K562 (cell line): ENCODE results near the gene DPF1. TPM values are rescaled to one million over a fixed set of nuclear protein-coding genes. Genes with fewer than 3 reads are reported as not detected.

Experiments used
- ARNT ChIP-seq, 2 experiments: fragments of 450-650 bp; IDR thresholded peaks; 2 replicates each; pipeline ENCODE4 v1.6.1; 2016; ENCODE audit warnings: mild to moderate bottlenecking in 1 of 2
- BRF1 ChIP-seq: IDR thresholded peaks from 3 replicates; pipeline ENCODE4 v1.6.1; 2011; ENCODE audit warnings: borderline replicate concordance, mild to moderate bottlenecking; ENCODE audit not compliant: insufficient read length; ENCODE audit errors: extremely low read depth
- FOSL1 ChIP-seq: fragments of 200-800 bp; sonication (Bioruptor generic); conservative IDR thresholded peaks from 2 replicates; pipeline ENCODE4 v1.6.1; 2016; ENCODE audit warnings: missing genetic modification characterization, missing compliant biosample characterization
- FOXK1 ChIP-seq: sonication (generic); formaldehyde crosslinking; IDR thresholded peaks from 2 replicates; pipeline ENCODE4 v1.8.0; 2022; ENCODE audit warnings: missing genetic modification reagents, mild to moderate bottlenecking, borderline replicate concordance
- NRF1 ChIP-seq, 2 experiments: fragments of 450-650 bp; IDR thresholded peaks in 1 of 2; conservative IDR thresholded peaks in 1 of 2; 2 replicates each; pipeline ENCODE4 v1.6.1; 2014; ENCODE audit warnings: mild to moderate bottlenecking in 2 of 2
- TCF3 ChIP-seq: sonication (generic); formaldehyde crosslinking; IDR thresholded peaks from 2 replicates; pipeline ENCODE4 v1.4.0; 2020; ENCODE audit warnings: mild to moderate bottlenecking, missing genetic modification reagents
- THRA ChIP-seq: fragments of 450-650 bp; IDR thresholded peaks from 2 replicates; pipeline ENCODE4 v1.6.1; 2017; ENCODE audit warnings: mild to moderate bottlenecking, moderate library complexity
- ZNF384 ChIP-seq: IDR thresholded peaks from 2 replicates; pipeline ENCODE4 v1.6.1; 2012; ENCODE audit warnings: low read depth, low read length, improper control_type of control experiment
- ZNF444 ChIP-seq: fragments of 250-450 bp; sonication (Bioruptor Pico); IDR thresholded peaks from 2 replicates; pipeline ENCODE4 v1.4.0; 2020; ENCODE audit warnings: mild to moderate bottlenecking, moderate library complexity
- ZNF77 ChIP-seq: fragments of 250-450 bp; sonication (Bioruptor Pico); IDR thresholded peaks from 2 replicates; pipeline ENCODE4 v1.5.0; 2020
- ZNF79 ChIP-seq: fragments of 250-450 bp; sonication (Bioruptor Pico); IDR thresholded peaks from 2 replicates; pipeline ENCODE4 v1.4.0; 2020; ENCODE audit warnings: low read depth, mild to moderate bottlenecking, moderate library complexity
- ZNF830 ChIP-seq: fragments of 250-450 bp; sonication (Bioruptor Pico); IDR thresholded peaks from 2 replicates; pipeline ENCODE4 v1.5.0; 2021; ENCODE audit warnings: mild to moderate bottlenecking
- polyA plus RNA-seq, 8 experiments: library from polyadenylated mRNA; depleted of rRNA in 4 of 8; stranded (reverse) in 5 of 8; unstranded in 3 of 8; fragments of >200 nt; fragmentation: Nextera tagmentation in 2 of 8; fragmentation: Illumina TruSeq in 1 of 8; extraction: Ambion mirVana in 2 of 8; extraction: Trizol in 1 of 8; gene quantifications; 2 replicates each; pipeline versions ENCODE4 v1.2.1 to v1.2.3, GENCODE V29; 2011 to 2014; ENCODE audit warnings: inconsistent platforms in 1 of 8, missing spikeins in 1 of 8
- total RNA-seq, 7 experiments: library from RNA; depleted of rRNA in 6 of 7; stranded (reverse); fragments of >200 nt in 6 of 7; fragmentation: Illumina TruSeq in 2 of 7; extraction: Trizol in 2 of 7; gene quantifications; 2 replicates each; pipeline versions ENCODE4 v1.2.1 to v1.2.3, GENCODE V29; 2011 to 2021; ENCODE audit warnings: low replicate concordance in 1 of 7
- TF ChIP-seq, protein P1 (sequence below): fragments of 200-600 bp; sonication (generic); IDR thresholded peaks from one replicate; pipeline ENCODE4 v1.6.1; 2012; ENCODE audit warnings: mild to moderate bottlenecking, low read depth, low read length, inconsistent platforms
- TF ChIP-seq, protein P2 (sequence below): fragments of 250-450 bp; sonication (Bioruptor Pico); IDR thresholded peaks from 2 replicates; pipeline ENCODE4 v1.5.0; 2020; ENCODE audit warnings: mild to moderate bottlenecking

Gene DPF1
- total and polyA plus RNA-seq, 9 of the 15 experiments (the other 6 are each of a cell fraction or from before 2014, with no cell fraction given) = 0.10 to 5.7 (median 3.1) TPM

- no peak for TF ChIP-seq FOXK1
- no peak for TF ChIP-seq THRA
- TF ChIP-seq ARNT (IDR thresholded peaks at IDR 0.05) = no peak
- TF ChIP-seq ZNF77 (CRISPR knock-in tag) = no peak
- TF ChIP-seq BRF1 = no peak
- peak; percentile 54 for TF ChIP-seq TCF3 (CRISPR knock-in tag)
- TF ChIP-seq, protein P1, sequence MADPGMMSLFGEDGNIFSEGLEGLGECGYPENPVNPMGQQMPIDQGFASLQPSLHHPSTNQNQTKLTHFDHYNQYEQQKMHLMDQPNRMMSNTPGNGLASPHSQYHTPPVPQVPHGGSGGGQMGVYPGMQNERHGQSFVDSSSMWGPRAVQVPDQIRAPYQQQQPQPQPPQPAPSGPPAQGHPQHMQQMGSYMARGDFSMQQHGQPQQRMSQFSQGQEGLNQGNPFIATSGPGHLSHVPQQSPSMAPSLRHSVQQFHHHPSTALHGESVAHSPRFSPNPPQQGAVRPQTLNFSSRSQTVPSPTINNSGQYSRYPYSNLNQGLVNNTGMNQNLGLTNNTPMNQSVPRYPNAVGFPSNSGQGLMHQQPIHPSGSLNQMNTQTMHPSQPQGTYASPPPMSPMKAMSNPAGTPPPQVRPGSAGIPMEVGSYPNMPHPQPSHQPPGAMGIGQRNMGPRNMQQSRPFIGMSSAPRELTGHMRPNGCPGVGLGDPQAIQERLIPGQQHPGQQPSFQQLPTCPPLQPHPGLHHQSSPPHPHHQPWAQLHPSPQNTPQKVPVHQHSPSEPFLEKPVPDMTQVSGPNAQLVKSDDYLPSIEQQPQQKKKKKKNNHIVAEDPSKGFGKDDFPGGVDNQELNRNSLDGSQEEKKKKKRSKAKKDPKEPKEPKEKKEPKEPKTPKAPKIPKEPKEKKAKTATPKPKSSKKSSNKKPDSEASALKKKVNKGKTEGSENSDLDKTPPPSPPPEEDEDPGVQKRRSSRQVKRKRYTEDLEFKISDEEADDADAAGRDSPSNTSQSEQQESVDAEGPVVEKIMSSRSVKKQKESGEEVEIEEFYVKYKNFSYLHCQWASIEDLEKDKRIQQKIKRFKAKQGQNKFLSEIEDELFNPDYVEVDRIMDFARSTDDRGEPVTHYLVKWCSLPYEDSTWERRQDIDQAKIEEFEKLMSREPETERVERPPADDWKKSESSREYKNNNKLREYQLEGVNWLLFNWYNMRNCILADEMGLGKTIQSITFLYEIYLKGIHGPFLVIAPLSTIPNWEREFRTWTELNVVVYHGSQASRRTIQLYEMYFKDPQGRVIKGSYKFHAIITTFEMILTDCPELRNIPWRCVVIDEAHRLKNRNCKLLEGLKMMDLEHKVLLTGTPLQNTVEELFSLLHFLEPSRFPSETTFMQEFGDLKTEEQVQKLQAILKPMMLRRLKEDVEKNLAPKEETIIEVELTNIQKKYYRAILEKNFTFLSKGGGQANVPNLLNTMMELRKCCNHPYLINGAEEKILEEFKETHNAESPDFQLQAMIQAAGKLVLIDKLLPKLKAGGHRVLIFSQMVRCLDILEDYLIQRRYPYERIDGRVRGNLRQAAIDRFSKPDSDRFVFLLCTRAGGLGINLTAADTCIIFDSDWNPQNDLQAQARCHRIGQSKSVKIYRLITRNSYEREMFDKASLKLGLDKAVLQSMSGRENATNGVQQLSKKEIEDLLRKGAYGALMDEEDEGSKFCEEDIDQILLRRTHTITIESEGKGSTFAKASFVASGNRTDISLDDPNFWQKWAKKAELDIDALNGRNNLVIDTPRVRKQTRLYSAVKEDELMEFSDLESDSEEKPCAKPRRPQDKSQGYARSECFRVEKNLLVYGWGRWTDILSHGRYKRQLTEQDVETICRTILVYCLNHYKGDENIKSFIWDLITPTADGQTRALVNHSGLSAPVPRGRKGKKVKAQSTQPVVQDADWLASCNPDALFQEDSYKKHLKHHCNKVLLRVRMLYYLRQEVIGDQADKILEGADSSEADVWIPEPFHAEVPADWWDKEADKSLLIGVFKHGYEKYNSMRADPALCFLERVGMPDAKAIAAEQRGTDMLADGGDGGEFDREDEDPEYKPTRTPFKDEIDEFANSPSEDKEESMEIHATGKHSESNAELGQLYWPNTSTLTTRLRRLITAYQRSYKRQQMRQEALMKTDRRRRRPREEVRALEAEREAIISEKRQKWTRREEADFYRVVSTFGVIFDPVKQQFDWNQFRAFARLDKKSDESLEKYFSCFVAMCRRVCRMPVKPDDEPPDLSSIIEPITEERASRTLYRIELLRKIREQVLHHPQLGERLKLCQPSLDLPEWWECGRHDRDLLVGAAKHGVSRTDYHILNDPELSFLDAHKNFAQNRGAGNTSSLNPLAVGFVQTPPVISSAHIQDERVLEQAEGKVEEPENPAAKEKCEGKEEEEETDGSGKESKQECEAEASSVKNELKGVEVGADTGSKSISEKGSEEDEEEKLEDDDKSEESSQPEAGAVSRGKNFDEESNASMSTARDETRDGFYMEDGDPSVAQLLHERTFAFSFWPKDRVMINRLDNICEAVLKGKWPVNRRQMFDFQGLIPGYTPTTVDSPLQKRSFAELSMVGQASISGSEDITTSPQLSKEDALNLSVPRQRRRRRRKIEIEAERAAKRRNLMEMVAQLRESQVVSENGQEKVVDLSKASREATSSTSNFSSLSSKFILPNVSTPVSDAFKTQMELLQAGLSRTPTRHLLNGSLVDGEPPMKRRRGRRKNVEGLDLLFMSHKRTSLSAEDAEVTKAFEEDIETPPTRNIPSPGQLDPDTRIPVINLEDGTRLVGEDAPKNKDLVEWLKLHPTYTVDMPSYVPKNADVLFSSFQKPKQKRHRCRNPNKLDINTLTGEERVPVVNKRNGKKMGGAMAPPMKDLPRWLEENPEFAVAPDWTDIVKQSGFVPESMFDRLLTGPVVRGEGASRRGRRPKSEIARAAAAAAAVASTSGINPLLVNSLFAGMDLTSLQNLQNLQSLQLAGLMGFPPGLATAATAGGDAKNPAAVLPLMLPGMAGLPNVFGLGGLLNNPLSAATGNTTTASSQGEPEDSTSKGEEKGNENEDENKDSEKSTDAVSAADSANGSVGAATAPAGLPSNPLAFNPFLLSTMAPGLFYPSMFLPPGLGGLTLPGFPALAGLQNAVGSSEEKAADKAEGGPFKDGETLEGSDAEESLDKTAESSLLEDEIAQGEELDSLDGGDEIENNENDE = no peak
- no peak for TF ChIP-seq ZNF444 (CRISPR knock-in tag)
- peak; percentile 68 to 77 for TF ChIP-seq NRF1 (conservative IDR thresholded peaks at IDR 0.05 in 1 of 2, IDR thresholded peaks at IDR 0.05 in 1 of 2)
- no peak for TF ChIP-seq FOSL1 (tag)
- TF ChIP-seq ZNF384 = 0 out of 2 replicates have a peak, but pooled peaks have one; percentile 25
- TF ChIP-seq, protein P2, sequence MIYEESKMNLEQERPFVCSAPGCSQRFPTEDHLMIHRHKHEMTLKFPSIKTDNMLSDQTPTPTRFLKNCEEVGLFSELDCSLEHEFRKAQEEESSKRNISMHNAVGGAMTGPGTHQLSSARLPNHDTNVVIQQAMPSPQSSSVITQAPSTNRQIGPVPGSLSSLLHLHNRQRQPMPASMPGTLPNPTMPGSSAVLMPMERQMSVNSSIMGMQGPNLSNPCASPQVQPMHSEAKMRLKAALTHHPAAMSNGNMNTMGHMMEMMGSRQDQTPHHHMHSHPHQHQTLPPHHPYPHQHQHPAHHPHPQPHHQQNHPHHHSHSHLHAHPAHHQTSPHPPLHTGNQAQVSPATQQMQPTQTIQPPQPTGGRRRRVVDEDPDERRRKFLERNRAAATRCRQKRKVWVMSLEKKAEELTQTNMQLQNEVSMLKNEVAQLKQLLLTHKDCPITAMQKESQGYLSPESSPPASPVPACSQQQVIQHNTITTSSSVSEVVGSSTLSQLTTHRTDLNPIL (CRISPR knock-in tag) = no peak
- TF ChIP-seq ZNF79 (CRISPR knock-in tag) = no peak
- TF ChIP-seq ZNF830 = no peak
Measured at GRCh38 chr19:38268539-38268938, 44.5 kb upstream of the DPF1 start (continued).
